GM10266 (cell line): ENCODE data around the gene ANKRD35.
"Not testable (repeated sequence)": the region's sequence is repeated elsewhere in the genome, so short reads cannot be mapped to it uniquely, and the experiment has no call there.

ENCODE experiments used
- DNase-seq: peaks from one replicate; pipeline ENCODE4 v3.0.0; 2012; ENCODE audit errors: extremely low spot score
- CTCF ChIP-seq: IDR thresholded peaks from 2 replicates; pipeline ENCODE4 v1.5.1; 2012; ENCODE audit warnings: mild to moderate bottlenecking, low read depth; ENCODE audit not compliant: control insufficient read depth, insufficient read depth; ENCODE audit errors: missing control alignments

Gene ANKRD35

GRCh38 chr1:145837656-145838055 lies 48.0 kb downstream of the ANKRD35 start:
- DNase-seq: no peak
- no peak for TF ChIP-seq CTCF

- DNase-seq: not testable (repeated sequence)
These were observed 54.9 kb downstream of the ANKRD35 start for GRCh38 chr1:145830810-145831209.

GRCh38 chr1:145828367-145829026 lies 57.2 kb downstream of the ANKRD35 start:
- TF ChIP-seq CTCF: no peak
- peak; percentile 67 for DNase-seq

GRCh38 chr1:145827966-145828365 lies 57.7 kb downstream of the ANKRD35 start:
- no peak for TF ChIP-seq CTCF

GRCh38 chr1:145826030-145826429 lies 59.6 kb downstream of the ANKRD35 start:
- DNase-seq: no peak

More at GRCh38 chr1:145827966-145828365, 57.7 kb downstream of the ANKRD35 start:
- DNase-seq: no peak

GRCh38 chr1:145824499-145824842 lies 61.2 kb downstream of the ANKRD35 start:
- no peak for DNase-seq

More at GRCh38 chr1:145826030-145826429, 59.6 kb downstream of the ANKRD35 start:
- TF ChIP-seq CTCF: no peak

DNA sequence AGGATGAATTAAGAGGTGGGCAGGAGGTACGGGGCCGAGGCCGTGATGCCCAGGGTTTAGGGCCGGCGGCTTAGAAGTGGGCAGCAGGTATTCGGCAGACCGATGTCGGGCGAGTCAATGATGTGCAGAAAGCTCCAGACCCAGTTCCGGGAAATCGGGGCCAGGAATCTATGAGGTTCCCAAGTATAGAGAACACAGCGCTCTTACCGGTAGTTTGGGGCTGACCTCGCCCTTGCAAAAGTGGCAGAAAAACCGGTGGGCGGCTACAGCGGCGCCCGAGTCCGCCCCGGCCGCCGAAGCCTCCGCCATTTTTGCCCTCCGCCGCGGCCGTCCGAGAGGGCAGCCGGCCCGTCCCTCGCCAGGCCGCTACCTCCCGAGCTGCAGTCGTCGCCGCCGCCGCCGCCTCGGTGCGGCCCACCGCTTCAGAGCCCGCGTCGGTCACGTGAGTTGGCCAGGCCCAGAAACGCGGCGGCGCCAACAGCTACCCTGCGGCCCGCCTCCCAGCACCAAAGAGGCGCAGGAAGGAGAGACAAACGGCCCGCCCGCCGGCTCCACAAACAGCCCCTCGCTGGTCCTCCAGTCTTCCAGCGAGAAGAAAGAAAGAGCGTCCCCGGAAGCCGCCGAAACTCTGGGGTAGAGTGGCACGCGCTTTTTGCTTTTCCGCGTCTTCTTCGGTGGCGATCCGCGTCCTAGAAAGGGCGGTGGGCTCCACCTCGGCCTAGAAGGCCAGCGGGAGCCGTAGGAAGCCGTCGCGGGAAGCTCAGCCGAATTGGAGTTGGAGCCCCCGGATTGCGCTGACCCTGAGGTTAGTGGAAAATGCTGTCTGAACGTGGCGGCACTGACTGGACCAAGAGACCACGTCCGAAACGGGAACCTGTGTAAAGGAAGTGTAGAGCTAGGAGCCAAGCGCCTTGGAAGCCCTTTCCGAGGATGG lies 61.8 kb downstream of the ANKRD35 start, which contains the start of the genes POLR3C and RNF115:
Gene POLR3C (plus strand): TSS at position 636 of the 934 bp plus-strand sequence. CDS start 1,577 bp downstream, outside the sequence.
Gene RNF115 (minus strand): TSS at position 531 of the 934 bp plus-strand sequence. CDS start 222 bp downstream, at position 309.
- DNase-seq: peak; percentile 85
- no peak for TF ChIP-seq CTCF

More at GRCh38 chr1:145824499-145824842, 61.2 kb downstream of the ANKRD35 start:
- no peak for TF ChIP-seq CTCF

GRCh38 chr1:145822779-145823331 lies 62.8 kb downstream of the ANKRD35 start:
- not testable (repeated sequence) for DNase-seq

GRCh38 chr1:145818095-145818494 lies 67.6 kb downstream of the ANKRD35 start:
- not testable (repeated sequence) for DNase-seq
